Fibroblast of skin of left biceps (primary cell): ENCODE measurements around the gene TMEM178B.

Source experiments
- DNase-seq, 2 experiments: peaks; one replicate each; pipeline ENCODE4 v3.0.0-alpha.2; 2013; ENCODE audit warnings: low read depth in 2 of 2

The TMEM178B gene

DNA sequence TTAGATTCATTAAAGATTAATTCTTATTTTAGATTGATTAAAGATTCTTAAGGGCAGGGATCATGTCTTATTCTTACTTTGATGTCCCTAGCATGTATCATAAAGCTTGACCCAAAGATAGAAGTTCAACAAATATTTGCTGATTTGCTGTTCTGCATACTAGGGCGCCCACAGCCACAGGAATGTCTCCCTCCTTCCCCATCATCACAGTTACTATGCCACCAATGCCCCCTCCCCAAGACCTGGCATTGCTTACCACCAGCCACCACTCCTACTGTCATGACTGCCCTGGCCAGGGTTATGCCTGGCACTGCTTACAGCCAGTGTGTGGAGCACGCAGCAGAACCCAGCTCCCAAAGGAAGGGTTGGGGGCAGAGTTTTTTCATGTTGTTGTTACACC is 390.7 kb downstream of the TMEM178B start:
- DNase-seq: no peak

DNA sequence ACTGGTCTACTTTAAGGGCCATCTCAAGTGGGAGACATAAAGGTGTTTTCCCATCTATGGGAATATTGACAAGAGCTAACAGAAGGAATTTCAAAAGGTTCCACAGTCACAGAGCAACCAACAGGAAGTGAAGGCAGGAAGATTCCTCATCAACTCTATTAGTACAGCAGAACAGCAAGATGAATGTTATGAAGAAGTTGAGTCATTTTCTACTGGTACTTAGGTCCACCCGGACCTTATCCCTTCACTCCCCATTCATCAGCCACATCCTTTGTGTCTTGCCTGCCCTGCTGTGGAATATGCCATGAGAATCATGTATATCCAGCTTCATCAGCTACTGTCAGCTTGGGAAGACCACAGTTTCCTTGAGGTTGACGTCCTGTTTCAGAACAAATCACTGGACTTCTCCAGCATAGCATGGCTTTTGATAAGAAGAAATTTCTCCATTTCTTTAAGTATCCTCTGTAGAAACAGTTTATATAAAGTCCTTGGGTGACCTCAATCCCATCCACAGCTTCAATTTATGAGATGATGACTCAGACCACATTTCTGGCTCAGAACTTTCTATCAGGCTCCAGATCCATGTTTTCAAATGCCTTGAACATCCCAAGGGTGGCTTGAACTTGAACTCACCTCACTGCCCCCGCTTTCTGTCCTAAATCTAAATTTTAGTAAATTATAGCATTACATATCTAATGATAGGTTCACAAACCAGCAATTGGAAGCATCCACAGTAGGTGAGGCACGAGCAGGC is 392.5 kb downstream of the TMEM178B start:
- DNase-seq: no peak

- no peak for DNase-seq
Measured at GRCh38 chr7:141468341-141468740, 394.5 kb downstream of the TMEM178B start.

- no peak for DNase-seq
Measured at GRCh38 chr7:141475679-141476078, 401.8 kb downstream of the TMEM178B start.

GRCh38 chr7:141477865-141478264 is 404.0 kb downstream of the TMEM178B start:
- no peak for DNase-seq

DNA sequence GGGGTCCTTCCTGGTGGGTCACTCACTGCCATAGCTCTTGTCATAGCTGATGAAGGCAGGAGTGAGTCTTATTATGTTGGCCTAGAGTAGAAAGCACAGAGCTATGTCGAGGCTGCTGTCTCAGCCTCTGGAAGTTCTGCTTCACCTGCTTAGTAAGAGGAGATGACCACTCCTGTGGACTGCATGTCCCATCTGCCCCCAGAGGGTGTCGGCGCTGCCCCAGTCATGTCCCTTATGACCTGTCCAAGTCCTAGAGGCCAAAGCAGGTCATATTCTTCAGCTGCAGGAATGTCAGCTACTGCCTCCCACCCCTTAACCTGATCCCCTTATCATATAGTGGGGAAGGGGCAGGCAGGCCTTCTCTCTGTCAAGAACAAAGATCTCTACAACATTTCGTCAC is 405.0 kb downstream of the TMEM178B start:
- DNase-seq: no peak

DNA sequence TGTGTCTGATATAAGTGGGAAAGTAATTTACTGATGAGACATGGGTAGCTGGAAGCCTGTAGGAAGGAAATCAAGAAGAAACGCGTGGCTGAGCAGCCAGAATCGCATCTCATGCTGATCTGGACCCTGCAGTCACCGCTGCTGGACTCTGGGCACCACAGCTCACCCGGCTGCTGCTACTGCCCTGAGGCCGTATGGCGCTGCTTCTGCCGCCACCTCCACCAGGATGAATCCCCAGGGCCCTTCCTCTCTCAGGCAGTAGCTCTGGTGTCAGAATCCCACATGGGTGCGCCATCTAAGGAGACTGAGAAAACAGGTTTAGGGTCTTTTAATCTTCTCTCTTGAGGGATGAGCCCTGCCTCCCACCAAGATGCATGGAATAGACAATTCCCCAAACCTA is 407.1 kb downstream of the TMEM178B start:
- DNase-seq: no peak

GRCh38 chr7:141481971-141482370 is 408.1 kb downstream of the TMEM178B start:
- DNase-seq: no peak

- DNase-seq: no peak
Measured at GRCh38 chr7:141483044-141483443, 409.2 kb downstream of the TMEM178B start.

DNA sequence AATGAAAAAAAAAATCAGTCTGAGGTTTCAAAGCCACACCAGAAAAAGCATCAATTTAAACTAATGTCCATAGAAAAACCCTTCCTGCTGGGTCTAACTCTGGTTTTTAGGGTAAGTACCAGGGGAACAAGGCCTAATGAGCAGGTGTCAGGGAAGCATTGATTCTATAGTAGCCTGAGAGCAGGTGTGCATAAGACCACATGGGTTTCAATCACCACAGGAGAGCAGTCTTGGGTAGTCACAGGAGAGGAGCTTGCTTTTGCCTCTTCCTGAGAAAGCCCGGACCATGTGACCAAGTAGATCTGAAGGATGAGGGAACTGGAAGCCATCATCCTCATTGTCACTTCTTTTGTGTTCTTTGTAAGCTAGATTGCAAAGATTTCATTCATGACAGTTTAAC is 411.0 kb downstream of the TMEM178B start:
- no peak for DNase-seq

- DNase-seq: no peak
Measured at GRCh38 chr7:141486959-141487358, 413.1 kb downstream of the TMEM178B start.

GRCh38 chr7:141490474-141490873 is 416.6 kb downstream of the TMEM178B start:
- no peak for DNase-seq

DNA sequence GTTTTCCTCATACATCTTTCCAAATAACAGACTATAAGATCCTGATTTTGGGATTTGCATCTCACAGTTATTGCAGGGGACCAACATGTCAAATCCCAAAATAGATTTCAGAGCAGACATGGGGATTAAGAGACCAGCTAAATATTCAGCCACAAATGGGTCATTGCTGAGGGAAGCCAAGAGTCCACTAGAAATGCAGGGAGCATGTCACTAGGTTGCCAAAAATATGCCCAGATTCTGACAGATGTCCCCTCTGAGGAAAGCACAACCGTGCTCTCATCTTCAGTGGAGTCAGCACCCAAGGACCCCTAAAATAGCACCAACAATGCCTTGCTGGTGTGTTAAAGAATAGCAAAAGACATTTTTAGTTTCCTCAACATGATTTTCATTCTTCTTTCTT is 421.2 kb downstream of the TMEM178B start:
- DNase-seq: no peak

DNA sequence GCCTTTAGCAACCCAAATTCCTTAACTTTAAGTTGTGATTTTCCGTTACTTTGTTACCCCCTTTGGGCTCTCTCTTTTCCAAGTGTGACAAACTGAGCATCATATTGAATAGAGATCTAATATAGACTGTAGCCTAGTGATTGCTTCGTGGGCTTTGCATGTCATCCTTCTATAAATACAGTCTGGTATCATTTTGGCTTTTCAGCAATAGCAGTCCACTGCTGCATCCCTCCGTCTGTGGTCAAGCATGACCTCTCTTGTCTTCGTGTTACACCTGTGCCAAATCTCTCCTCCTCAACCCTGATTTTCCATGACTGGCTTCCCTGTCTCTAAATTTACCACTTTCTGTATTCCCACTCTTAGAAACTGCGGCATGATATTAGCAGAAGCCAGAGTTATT is 423.5 kb downstream of the TMEM178B start:
- DNase-seq: no peak

- DNase-seq: no peak
Measured at GRCh38 chr7:141500608-141501007, 426.7 kb downstream of the TMEM178B start.

- DNase-seq: no peak
Measured at GRCh38 chr7:141501451-141501850, 427.6 kb downstream of the TMEM178B start.

DNA sequence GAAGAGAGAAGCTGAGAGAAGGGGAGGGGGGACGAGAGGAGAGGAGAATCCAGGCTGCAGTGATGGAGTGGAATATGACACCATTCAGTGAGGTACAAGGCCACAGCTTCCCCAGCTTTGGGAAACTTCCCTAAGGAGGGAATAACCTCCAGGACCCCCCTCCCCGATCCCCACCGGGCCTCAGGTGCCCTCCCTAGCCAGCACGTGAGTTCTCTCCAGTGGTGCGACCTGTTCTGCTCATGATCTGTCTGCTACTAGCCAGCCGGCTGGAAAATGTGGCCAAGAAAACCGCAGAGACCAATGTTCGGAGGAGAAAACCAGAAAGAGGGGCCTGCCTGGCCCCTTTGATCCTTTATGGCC is 437.4 kb downstream of the TMEM178B start:
- no peak for DNase-seq

- DNase-seq: no peak
Measured at GRCh38 chr7:141511676-141512396, 438.0 kb downstream of the TMEM178B start.

DNA sequence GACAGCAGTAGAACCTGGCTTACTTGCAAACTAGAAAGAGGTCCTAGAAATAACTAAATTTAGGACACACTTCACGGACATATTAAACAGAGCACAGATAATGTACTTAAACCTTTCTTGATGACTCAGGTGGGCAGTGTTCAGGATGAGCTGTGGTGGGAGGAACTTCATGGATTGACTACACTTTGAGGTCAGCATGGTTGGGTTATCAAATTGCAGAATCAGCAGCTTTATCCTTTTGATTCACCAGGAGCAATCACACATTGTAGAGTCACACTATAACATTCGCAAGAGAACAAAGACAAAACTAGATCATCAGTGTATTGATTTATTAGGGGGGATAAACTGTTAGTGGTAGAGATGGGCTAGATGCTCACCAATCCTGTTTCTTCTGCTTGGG is 438.7 kb downstream of the TMEM178B start:
- no peak for DNase-seq

- no peak for DNase-seq
Measured at GRCh38 chr7:141513720-141514119, 439.9 kb downstream of the TMEM178B start.

GRCh38 chr7:141515941-141516340 is 442.1 kb downstream of the TMEM178B start:
- no peak for DNase-seq

DNA sequence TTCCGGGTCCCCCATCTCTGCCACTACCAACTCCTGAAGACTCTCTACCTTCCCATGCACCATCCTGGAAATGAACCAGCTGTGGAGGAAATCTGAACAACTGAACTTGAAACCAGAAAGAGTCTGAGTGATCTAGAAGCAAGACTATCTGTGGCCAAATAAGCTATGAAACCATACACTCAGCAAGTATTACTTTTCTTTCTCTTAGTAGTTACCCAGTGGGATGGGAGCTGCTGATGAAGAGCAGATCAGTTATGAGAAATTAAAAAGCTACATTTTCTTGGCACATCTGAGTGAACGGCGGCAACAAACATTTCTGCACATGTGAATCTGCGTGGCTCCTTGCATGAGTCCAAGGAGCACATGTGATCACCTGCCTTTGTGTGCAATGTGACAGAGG is 445.8 kb downstream of the TMEM178B start:
- DNase-seq: no peak

DNA sequence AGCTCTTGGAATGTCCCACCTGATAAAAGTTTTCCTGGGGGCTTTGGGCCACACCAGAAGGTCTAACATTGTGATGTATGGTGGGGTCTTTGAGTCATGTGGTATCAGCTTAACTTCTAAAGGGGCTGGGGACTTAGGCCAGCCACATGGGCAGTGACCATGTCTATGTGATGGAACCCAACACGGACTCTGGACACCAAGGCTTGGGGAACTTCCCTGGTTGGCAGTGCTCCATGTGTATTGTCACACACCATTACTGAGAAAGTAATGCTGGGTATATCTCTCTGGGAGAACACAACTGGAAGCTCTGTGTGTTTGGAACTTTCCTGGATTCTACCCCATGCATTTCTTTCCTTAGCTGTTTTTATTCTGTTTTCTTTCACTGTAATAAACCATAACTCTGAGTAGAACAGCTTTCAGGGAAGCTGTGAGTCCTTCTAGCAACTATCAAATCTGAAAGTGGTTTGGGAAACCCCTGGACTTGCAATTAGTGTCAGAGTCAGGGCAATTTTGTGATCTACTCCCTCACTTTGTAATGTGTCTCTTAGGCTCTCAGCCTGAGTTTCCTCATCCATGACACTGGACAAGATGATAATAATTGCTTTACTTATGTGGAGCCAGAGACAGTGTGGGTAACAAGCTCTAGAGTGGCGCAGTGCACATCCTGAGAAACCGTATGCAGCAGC is 448.9 kb downstream of the TMEM178B start:
- DNase-seq: no peak
